Measurements from ENCODE around the gene DNAH5. TPM values are rescaled to one million over a fixed set of nuclear protein-coding genes. Genes with fewer than 3 reads are reported as not detected.

Gene DNAH5
- polyA plus RNA-seq, 3 donors = 0.06 to 0.85 (median 0.34) TPM

- no peak overlapping the region for H3K27ac ChIP-seq (ENCODE audit: low read depth, low read length)
- WGBS, 3 donors = 85 to 86% (median 86%) methylated on average over 5 of the region's 5 CpGs
Measured at GRCh38 chr5:13955896-13956295, 11.4 kb upstream of the DNAH5 start.

- 78 to 86% (median 79%) methylated on average over 10 of the region's 10 CpGs for WGBS, 3 donors
- no peak overlapping the region for H3K27ac ChIP-seq (ENCODE audit: low read depth, low read length)
Measured at GRCh38 chr5:13946111-13946510, 1.6 kb upstream of the DNAH5 start.

GRCh38 chr5:13945271-13945670 lies 783 bp upstream of the DNAH5 start:
- WGBS, 3 donors = 91 to 96% (median 94%) methylated on average over 3 of the region's 3 CpGs
- H3K27ac ChIP-seq (ENCODE audit: low read depth, low read length) = no peak overlapping the region

- no peak overlapping the region for H3K27ac ChIP-seq (ENCODE audit: low read depth, low read length)
- 38 to 52% (median 40%) methylated on average over 1 of the region's 1 CpG for WGBS, 3 donors
Measured at GRCh38 chr5:13943676-13944075, 812 bp downstream of the DNAH5 start.

- no peak overlapping the region for H3K27ac ChIP-seq (ENCODE audit: low read depth, low read length)
- 43 to 57% (median 47%) methylated on average over 3 of the region's 3 CpGs for WGBS, 3 donors
Measured at GRCh38 chr5:13941468-13941867, 3.0 kb downstream of the DNAH5 start.

- H3K27ac ChIP-seq (ENCODE audit: low read depth, low read length) = no peak overlapping the region
- WGBS, 3 donors = 56 to 70% (median 67%) methylated on average over 8 of the region's 8 CpGs
Measured at GRCh38 chr5:13939638-13940037, 4.8 kb downstream of the DNAH5 start.

- no peak overlapping the region for H3K27ac ChIP-seq (ENCODE audit: low read depth, low read length)
- 59 to 80% (median 69%) methylated on average over 1 of the region's 1 CpG for WGBS, 3 donors
Measured at GRCh38 chr5:13934921-13935320, 9.6 kb downstream of the DNAH5 start.

- no peak overlapping the region for H3K27ac ChIP-seq (ENCODE audit: low read depth, low read length)
- 80 to 97% (median 84%) methylated on average over 2 of the region's 2 CpGs for WGBS, 3 donors
Measured at GRCh38 chr5:13934125-13934524, 10.4 kb downstream of the DNAH5 start.

- H3K27ac ChIP-seq (ENCODE audit: low read depth, low read length) = no peak overlapping the region
- WGBS, 3 donors = 74 to 81% (median 79%) methylated on average over 3 of the region's 3 CpGs
Measured at GRCh38 chr5:13932561-13932960, 11.9 kb downstream of the DNAH5 start.

GRCh38 chr5:13932011-13932410 lies 12.5 kb downstream of the DNAH5 start:
- H3K27ac ChIP-seq (ENCODE audit: low read depth, low read length) = no peak overlapping the region

- H3K27ac ChIP-seq (ENCODE audit: low read depth, low read length) = no peak overlapping the region
- 60 to 70% (median 62%) methylated on average over 8 of the region's 8 CpGs for WGBS, 3 donors
Measured at GRCh38 chr5:13930541-13931171, 13.8 kb downstream of the DNAH5 start.

- no peak overlapping the region for H3K27ac ChIP-seq (ENCODE audit: low read depth, low read length)
- WGBS, 3 donors = 69 to 89% (median 86%) methylated on average over 4 of the region's 4 CpGs
Measured at GRCh38 chr5:13926731-13927130, 17.8 kb downstream of the DNAH5 start.

GRCh38 chr5:13921578-13921977 lies 22.9 kb downstream of the DNAH5 start:
- H3K27ac ChIP-seq (ENCODE audit: low read depth, low read length) = no peak overlapping the region
- 26 to 32% (median 30%) methylated on average over 2 of the region's 2 CpGs for WGBS, 3 donors

GRCh38 chr5:13919786-13920185 lies 24.7 kb downstream of the DNAH5 start:
- no peak overlapping the region for H3K27ac ChIP-seq (ENCODE audit: low read depth, low read length)
- whole genome bisulfite sequencing, 3 donors = 47 to 92% (median 86%) methylated on average over 1 of the region's 1 CpG

- H3K27ac ChIP-seq (ENCODE audit: low read depth, low read length) = no peak overlapping the region
- 82 to 90% (median 86%) methylated on average over 15 of the region's 15 CpGs for WGBS, 3 donors
Measured at GRCh38 chr5:13919087-13919486, 25.4 kb downstream of the DNAH5 start.

GRCh38 chr5:13917061-13917460 lies 27.4 kb downstream of the DNAH5 start:
- 77 to 89% (median 86%) methylated on average over 5 of the region's 5 CpGs for WGBS, 3 donors
- H3K27ac ChIP-seq (ENCODE audit: low read depth, low read length) = no peak overlapping the region

- 89 to 93% (median 89%) methylated on average over 3 of the region's 3 CpGs for WGBS, 3 donors
- no peak overlapping the region for H3K27ac ChIP-seq (ENCODE audit: low read depth, low read length)
Measured at GRCh38 chr5:13913962-13914361, 30.5 kb downstream of the DNAH5 start.

GRCh38 chr5:13910637-13911288 lies 33.7 kb downstream of the DNAH5 start:
- no peak overlapping the region for H3K27ac ChIP-seq (ENCODE audit: low read depth, low read length)
- 78 to 89% (median 88%) methylated on average over 13 of the region's 13 CpGs for WGBS, 3 donors

- 64 to 80% (median 72%) methylated on average over 2 of the region's 2 CpGs for WGBS, 3 donors
Measured at GRCh38 chr5:13910201-13910600, 34.3 kb downstream of the DNAH5 start.

GRCh38 chr5:13909271-13909670 lies 35.2 kb downstream of the DNAH5 start:
- WGBS, 3 donors = 71 to 86% (median 80%) methylated on average over 1 of the region's 1 CpG
- H3K27ac ChIP-seq (ENCODE audit: low read depth, low read length) = no peak overlapping the region

More at GRCh38 chr5:13910201-13910600, 34.3 kb downstream of the DNAH5 start:
- H3K27ac ChIP-seq (ENCODE audit: low read depth, low read length) = no peak overlapping the region

Measured in adipose tissue (tissue), 3 donors.